ENCODE measurements around the gene KRT81. TPM values are rescaled to one million over a fixed set of nuclear protein-coding genes. Genes with fewer than 3 reads are reported as not detected.

KRT81 gene
- total RNA-seq, 2 donors from 2014 or later, result not detected

DNA sequence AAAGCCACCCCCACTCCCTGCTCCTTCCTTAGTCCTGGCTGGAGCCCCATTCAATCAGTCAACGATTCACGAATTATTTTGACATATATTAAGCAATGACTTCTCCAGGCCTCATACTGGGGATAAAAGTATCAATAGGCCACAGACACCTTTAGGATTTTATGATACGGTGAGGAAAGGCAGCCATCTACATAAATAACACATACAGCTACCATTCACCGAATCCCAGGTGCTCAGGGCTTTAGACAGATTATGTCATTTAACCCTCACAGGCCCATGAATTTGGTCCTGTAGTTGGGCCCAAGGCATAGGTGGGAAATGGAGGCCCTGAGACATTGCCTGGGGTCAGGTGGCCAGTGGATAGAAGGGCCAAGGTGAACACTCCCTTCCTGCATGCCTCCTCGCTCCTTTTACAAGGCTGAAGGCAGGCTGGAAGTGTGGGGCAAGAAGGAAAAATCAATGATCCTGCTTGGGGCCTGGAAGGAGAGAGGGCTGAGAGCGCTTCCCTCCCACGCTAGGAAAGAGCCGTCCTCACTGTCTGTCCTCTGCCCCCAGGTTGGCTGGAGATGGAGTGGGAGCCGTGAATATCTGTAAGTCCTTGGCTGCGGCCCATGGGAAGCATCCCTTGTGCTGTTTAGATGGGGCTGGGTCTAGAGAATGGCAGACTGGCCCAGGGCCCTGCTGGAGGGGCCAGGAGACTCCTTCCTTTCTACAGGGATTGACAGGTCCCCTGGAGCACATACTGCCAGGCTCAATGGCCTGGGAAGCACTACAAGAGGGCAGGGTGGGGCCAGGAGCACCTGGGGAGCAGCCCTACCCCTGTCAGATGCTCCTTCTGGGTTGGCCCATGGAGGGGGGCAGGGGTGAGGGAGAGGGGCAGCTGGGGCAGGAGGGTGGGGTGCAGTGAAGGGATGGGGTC lies 43.5 kb downstream of the KRT81 start:
- peaks cover 0 to 35% of the 10 kb centered on the region in 2 donors for H3K4me1 ChIP-seq
- no peak overlapping the region for H3K4me3 ChIP-seq
- H3K36me3 ChIP-seq, result no peaks in the 10 kb centered on the region
- H3K9me3 ChIP-seq, result no peaks in the 10 kb centered on the region
- no peak for DNase-seq (ENCODE audit: low spot score)
- TF ChIP-seq, protein P1, sequence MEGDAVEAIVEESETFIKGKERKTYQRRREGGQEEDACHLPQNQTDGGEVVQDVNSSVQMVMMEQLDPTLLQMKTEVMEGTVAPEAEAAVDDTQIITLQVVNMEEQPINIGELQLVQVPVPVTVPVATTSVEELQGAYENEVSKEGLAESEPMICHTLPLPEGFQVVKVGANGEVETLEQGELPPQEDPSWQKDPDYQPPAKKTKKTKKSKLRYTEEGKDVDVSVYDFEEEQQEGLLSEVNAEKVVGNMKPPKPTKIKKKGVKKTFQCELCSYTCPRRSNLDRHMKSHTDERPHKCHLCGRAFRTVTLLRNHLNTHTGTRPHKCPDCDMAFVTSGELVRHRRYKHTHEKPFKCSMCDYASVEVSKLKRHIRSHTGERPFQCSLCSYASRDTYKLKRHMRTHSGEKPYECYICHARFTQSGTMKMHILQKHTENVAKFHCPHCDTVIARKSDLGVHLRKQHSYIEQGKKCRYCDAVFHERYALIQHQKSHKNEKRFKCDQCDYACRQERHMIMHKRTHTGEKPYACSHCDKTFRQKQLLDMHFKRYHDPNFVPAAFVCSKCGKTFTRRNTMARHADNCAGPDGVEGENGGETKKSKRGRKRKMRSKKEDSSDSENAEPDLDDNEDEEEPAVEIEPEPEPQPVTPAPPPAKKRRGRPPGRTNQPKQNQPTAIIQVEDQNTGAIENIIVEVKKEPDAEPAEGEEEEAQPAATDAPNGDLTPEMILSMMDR (IDR thresholded peaks at IDR 0.05), result no peak
- no peaks in the 10 kb centered on the region for H3K27me3 ChIP-seq
- H3K27ac ChIP-seq, result no peak overlapping the region

DNA sequence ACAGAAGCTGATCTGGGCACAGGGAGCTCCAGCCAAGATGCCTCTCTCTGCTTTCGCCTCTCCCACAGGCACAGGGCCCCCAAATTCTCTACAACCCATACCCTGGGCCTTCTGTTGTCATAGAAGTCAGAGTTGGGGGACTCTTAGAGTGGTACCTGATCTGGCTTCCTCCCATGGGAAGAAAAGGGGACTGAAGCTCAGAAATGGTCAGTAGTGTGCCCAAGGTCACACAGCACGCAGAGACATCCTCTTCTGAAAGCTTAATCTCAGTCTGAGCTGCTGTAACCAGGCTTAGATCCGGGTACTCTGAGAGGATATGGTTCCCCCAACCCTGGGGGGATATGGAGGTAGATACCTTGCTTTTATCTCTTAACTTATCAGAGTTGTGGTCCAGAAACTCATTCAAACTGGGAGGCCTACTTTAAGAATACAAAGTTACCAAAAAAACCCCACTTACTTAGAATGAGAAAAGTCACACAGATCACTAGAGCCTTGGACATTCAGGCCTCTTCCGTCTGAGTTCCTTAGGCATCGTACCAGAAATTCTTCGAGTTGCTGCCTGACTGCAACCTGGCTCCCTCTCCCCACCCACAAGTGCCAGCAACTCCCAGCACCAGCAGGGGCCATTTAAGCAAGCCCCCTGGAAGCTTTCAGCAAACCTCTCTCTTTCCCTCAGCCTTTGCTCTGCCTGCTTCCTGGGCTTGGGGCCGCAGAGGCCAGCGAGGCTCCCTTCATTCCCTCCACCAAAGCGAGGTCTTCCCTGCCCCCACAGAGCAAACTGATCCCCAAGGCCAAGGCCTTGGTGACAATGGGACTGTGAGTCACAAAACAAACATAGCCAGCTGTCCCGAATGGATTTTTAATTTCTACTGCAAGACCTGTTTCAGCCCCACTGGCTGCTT lies 44.4 kb downstream of the KRT81 start:
- DNase-seq (ENCODE audit: low spot score), result no peak
- Histone ChIP-seq H3K27me3 (no peaks in the 10 kb centered on the region), H3K4me3 (no peak overlapping the region), H3K9me3 (no peaks in the 10 kb centered on the region), H3K27ac (no peak overlapping the region), H3K4me1 (peaks cover 0 to 35% of the 10 kb centered on the region in 2 donors), H3K36me3 (no peaks in the 10 kb centered on the region)
- TF ChIP-seq, protein P1 (IDR thresholded peaks at IDR 0.05), result no peak

DNA sequence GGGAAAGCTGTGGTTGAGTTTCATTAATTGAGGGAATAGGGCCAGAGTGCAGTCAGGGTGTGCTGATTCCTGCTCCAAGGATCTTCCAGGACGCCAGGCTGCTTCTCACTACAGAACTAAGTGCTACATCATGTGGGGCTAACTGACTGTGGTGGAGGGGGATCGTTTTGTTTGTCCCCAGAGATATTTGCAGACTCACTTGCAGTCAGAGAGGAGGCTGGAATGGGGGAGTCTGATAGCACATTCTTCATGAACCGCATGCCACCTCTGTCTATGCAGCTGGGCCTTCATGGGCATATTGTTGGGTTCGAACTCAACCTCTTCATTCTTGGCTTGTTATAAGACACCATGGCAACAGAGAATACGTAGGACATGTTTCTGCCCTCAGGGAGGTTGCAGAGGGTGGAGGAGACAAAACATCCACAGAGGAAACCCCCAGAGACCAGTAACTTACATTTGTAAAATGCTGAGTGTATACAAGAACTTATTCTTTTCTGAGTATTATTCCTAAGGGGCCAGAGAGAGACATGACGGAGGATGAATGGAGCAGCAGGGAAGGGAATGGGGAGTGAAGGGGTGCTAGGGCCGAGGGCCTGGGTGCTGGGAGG lies 45.3 kb downstream of the KRT81 start:
- TF ChIP-seq, protein P1 (IDR thresholded peaks at IDR 0.05), result no peak
- H3K4me3 ChIP-seq, result no peak overlapping the region
- DNase-seq (ENCODE audit: low spot score), result no peak
- no peak overlapping the region for H3K27ac ChIP-seq
- no peaks in the 10 kb centered on the region for H3K27me3 ChIP-seq
- no peaks in the 10 kb centered on the region for H3K9me3 ChIP-seq
- H3K36me3 ChIP-seq, result no peaks in the 10 kb centered on the region
- H3K4me1 ChIP-seq, result peaks cover 0 to 35% of the 10 kb centered on the region in 2 donors

DNA sequence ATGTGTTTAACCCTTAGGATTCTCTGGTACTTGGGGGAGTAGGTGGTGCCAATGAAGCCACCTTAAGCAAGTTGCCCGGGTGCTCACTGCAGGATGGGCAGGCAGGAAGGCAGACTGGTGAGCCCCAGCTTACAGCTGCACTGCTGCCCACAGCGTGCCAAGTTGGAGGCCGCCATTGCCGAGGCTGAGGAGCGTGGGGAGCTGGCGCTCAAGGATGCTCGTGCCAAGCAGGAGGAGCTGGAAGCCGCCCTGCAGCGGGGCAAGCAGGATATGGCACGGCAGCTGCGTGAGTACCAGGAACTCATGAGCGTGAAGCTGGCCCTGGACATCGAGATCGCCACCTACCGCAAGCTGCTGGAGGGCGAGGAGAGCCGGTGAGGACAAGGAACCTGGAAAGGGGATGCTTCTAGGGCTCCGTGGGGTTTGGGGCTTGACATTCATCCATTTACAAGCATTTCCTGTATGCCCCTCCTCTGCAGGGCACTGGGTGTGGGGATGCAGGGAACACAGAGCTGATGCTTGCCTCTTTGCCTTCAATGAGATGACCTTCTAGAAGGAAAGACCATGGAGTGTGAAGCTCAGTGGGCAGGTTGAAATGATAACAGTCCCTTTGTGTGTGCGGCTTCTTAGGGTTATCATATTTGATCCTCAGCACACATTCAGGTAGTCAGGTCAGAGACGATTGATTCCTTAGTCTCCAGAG lies 45.9 kb downstream of the KRT81 start:
- H3K27ac ChIP-seq, result no peak overlapping the region
- no peak for DNase-seq (ENCODE audit: low spot score)
- H3K4me1 ChIP-seq, result peaks cover 0 to 33% of the 10 kb centered on the region in 2 donors
- H3K4me3 ChIP-seq, result no peak overlapping the region
- TF ChIP-seq, protein P1 (IDR thresholded peaks at IDR 0.05), result no peak
- no peaks in the 10 kb centered on the region for H3K27me3 ChIP-seq
- H3K36me3 ChIP-seq, result no peaks in the 10 kb centered on the region
- no peaks in the 10 kb centered on the region for H3K9me3 ChIP-seq

DNA sequence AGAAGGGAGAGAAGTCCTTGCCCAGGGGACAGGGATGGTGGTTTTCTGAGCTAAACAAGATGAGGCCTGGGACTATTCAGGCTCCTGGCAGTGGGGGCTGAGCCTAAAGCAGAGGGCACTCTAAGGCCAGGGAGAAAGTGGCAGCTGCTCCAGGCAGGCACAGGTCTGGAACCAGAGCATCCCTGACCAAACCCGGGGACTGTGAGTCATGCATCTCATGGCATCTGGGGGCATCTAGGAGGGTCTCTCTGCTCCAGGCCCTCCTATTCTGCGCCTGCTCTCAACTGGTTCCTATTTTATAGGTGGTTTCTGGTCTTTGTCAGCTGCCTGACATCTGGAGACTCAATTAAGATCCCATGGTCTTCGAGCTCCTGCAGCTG lies 46.7 kb downstream of the KRT81 start:
- peaks cover 0 to 25% of the 10 kb centered on the region in 2 donors for H3K4me1 ChIP-seq
- no peak overlapping the region for H3K4me3 ChIP-seq
- no peaks in the 10 kb centered on the region for H3K36me3 ChIP-seq
- DNase-seq (ENCODE audit: low spot score), result no peak
- TF ChIP-seq, protein P1 (IDR thresholded peaks at IDR 0.05), result no peak
- H3K27ac ChIP-seq, result peak overlapping the region in 1 of 2 donors; percentile 13
- H3K27me3 ChIP-seq, result no peaks in the 10 kb centered on the region
- no peaks in the 10 kb centered on the region for H3K9me3 ChIP-seq

Measured in right atrium auricular region (tissue), 2 donors.